Measurements from ENCODE around the gene TSPAN18. TPM values are rescaled to one million over a fixed set of nuclear protein-coding genes. Genes with fewer than 3 reads are reported as not detected.

The TSPAN18 gene
- total RNA-seq, 2 experiments from 2014 or later, result 0.52 to 1.2 TPM

DNA sequence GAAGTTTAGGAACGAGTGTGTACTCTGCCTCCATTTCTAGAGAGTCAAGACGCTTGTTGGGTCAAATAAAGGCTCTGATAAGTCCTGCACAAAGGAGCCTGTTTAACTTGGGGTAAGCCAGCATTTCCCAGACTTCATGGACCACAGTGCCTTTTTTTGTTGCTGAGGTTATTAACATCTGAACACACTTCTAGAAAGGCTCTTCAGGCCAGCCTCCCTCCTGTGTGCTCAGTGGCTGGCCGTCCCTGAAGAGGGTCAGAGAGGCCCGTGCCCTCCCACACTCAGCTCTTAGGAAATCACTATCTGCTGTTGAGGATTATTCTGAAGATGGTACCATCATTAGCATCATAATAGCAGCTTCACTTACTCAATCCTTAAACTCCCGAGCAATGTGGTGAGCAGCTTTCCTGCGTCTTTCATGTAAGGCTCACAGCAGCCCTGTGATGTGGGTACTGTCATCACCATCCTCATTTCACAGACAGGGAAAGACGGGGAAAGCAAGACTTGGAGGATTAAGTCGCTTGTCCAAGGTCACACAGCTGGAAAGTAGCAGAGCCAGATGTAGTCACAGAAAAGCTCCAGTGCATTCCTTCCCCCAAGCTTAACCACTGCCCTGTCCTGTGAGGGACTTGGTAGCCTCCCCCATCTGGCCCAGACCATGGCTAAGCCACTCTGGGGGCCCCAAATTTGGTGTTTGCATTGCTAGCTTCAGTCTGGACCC lies 71.3 kb downstream of the TSPAN18 start:
- no peak for DNase-seq
- H3K4me3 Mint-ChIP-seq, result no peak overlapping the region
- no peaks in the 10 kb centered on the region for H3K36me3 Mint-ChIP-seq
- H3K27me3 Mint-ChIP-seq, result no peaks in the 10 kb centered on the region
- no peaks in the 10 kb centered on the region for H3K4me1 Mint-ChIP-seq
- no peaks in the 10 kb centered on the region for H3K9me3 Mint-ChIP-seq
- H3K27ac Mint-ChIP-seq, result no peak overlapping the region

DNA sequence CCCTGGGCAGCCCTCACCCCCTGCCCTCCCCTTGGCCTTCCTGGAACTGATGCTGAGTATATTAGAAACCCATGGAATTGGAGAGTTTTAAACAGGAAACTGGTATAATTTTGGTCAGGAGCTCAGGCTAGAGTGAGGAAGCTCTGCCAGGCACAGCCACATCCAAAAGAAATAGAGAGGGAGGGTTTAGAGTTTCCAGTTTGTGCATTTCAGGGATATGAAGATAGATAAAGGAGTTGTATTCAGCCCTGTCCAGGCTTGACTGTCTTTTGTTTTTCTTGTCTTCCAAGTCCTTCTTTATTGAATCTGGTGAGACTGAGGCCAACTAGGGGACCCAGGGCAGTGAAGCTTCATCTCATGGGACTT lies 71.8 kb downstream of the TSPAN18 start:
- Mint-ChIP-seq H3K36me3 (no peaks in the 10 kb centered on the region), H3K27ac (no peak overlapping the region), H3K4me3 (no peak overlapping the region), H3K4me1 (no peaks in the 10 kb centered on the region), H3K27me3 (no peaks in the 10 kb centered on the region), H3K9me3 (no peaks in the 10 kb centered on the region)
- DNase-seq, result no peak

DNA sequence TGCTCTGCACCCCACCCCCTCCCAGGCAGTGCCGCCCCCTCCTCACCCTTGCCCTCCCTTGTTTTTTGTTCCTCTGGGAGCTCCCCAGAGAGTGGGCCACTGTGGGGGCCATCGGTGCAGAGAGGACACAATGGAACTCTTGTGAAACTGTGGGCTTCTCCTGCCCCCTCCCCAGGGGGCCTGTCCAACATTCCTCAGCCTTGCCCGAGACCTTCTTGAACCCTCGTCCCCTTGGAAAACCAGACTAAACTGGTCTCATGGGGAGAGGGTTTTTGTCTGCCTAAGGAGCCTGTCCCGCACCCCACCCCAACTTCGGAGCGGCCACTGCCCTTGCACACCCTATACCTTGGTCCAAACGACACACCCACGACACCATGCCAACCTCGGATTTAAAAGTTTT lies 72.2 kb downstream of the TSPAN18 start:
- DNase-seq, result no peak
- Mint-ChIP-seq H3K36me3 (no peaks in the 10 kb centered on the region), H3K27me3 (no peaks in the 10 kb centered on the region), H3K27ac (no peak overlapping the region), H3K9me3 (no peaks in the 10 kb centered on the region), H3K4me3 (no peak overlapping the region), H3K4me1 (no peaks in the 10 kb centered on the region)

DNA sequence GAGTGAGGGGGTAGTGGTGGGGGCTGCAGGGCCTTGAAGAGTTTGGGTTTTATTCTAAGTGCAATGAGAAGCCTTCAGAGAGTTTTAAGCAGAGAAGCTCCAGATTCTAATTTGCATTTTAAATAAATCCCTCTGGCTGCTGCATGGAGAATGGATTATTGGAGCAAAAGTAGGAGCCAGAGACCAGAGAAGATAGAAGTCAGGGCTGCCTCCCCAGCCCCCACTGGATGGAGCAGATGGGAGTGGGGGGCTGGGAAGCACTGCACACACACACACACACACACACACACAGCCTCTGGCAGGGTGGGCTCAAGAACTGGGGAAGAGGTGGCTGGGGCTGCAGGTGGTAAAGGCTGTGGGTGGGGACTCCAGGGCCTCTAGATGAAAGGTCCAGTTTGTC lies 75.6 kb downstream of the TSPAN18 start:
- Mint-ChIP-seq H3K4me1 (no peaks in the 10 kb centered on the region), H3K36me3 (no peaks in the 10 kb centered on the region), H3K9me3 (no peaks in the 10 kb centered on the region), H3K27me3 (no peaks in the 10 kb centered on the region), H3K27ac (no peak overlapping the region), H3K4me3 (no peak overlapping the region)
- DNase-seq, result no peak

DNA sequence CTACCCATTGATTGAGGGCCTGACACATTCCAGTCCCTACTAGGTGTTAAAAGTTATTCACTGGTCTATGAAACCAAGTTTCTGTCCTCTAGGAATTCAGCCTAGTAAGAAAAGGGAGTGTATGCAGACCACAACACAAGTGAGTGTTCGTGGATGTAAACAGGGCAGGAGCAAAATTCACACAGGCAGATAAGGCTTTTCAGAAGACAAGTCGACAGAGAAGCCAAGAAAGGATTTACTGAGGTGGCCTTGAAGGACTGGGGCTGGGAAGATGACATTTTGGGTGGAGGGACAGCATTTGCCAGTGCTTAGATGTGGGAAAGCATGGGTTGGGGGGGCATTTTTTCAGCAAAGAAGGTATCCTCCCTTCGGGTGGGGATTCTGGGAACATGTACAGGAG lies 76.2 kb downstream of the TSPAN18 start:
- Mint-ChIP-seq H3K27ac (no peak overlapping the region), H3K4me1 (no peaks in the 10 kb centered on the region), H3K27me3 (no peaks in the 10 kb centered on the region), H3K4me3 (no peak overlapping the region), H3K36me3 (no peaks in the 10 kb centered on the region), H3K9me3 (no peaks in the 10 kb centered on the region)
- no peak for DNase-seq

DNA sequence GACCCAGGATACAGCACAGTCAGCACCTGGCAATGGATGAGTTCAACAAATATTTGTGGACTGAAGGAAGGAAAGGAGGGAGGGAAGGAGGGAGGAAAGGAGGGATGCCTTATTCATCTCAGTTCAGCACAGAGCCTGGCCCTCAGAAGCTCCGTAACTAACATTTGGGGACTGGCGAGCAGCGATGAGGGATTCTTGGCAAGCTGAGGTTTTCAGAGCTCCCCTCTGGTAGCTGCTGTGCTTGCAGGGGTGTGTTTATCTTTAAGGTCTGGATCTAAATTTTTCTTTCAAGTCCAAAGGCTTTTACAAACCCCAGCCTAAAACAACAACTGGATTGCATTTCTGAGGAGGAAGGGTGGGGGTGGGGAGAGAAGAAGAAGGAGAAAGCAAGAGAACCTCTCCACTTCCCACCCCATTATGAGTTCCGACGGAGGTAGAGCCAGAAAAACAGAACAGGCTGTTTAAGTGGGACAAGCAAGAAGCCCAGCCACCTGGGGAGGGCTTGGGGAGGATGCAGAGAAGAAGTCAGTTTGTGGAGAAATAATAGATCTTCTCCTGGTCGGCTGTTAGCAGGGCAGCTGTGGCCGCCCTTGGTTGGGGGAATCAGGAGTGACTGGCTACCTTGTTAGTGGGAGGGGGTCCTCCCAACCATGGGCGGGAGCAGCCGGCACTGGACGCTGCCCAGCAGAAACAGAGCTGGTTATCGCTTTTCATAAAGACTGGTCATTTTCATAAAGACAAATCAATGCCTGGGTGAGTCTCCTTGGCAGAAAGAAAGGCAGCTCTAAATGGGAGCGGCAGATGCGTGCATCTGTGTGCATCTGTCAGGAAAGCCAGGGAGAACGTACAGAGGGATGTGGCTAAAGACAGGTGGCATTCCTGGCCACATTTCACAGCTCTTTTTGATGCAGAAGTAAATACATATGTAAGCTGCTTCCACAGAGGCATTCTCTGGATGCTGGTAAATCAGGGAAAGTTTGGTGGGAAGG lies 78.0 kb downstream of the TSPAN18 start:
- Mint-ChIP-seq H3K27me3 (no peaks in the 10 kb centered on the region), H3K27ac (no peak overlapping the region), H3K9me3 (no peaks in the 10 kb centered on the region), H3K4me3 (no peak overlapping the region), H3K36me3 (no peaks in the 10 kb centered on the region), H3K4me1 (no peaks in the 10 kb centered on the region)
- DNase-seq, result no peak

DNA sequence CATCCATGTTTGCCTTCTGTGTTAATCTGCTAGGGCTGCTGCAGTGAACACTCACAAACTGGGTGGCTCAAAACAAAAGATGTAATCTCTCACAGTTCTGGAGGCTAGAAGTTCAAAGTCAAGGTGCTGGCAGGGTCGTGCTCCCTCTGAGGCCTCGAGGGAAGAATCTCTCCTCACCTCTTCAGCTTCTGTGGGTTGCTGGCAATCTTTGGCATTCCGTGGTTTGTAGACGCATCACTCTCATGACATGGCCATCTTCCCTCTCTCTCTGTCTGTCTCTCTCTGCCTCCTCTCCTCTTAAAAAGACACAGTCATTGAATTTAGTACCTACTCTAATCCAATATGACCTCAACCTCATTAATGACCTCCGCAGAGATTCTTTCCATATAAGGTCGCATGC lies 78.8 kb downstream of the TSPAN18 start:
- H3K27ac Mint-ChIP-seq, result no peak overlapping the region
- no peak overlapping the region for H3K4me3 Mint-ChIP-seq
- no peaks in the 10 kb centered on the region for H3K36me3 Mint-ChIP-seq

DNA sequence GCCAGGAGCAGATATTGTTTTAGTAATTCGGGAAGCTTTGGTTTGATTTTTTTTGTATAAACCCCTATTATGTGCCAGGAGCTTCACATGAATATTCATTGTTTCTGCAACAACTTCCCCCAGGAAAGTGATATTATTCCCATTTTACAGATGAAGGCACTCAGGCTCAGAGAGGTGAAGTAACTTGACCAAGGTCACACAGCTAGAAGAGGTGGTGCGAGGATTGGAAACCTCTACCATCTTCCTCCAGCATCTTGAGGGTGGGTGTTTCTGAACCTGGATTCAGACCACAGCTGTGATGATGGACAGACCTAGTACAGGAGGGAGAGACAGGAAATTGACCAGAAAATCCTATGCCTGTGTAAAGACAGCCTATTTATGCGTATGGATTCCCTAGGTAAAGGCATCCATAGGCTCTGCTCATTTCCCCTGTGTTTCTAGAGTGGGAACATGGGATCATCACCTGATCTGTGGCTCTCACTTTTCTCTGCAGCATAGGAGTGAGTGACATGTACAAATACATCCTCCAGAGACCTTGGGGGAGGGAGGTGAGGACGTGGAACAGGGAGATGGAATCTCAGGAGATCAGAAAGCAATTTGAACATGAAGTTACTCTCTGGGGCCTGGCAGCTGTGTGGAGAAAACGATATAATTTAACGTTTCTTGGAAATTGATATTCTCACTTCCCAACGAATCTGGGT lies 81.4 kb downstream of the TSPAN18 start:
- Mint-ChIP-seq H3K27me3 (no peaks in the 10 kb centered on the region), H3K4me1 (no peaks in the 10 kb centered on the region), H3K9me3 (no peaks in the 10 kb centered on the region), H3K27ac (no peak overlapping the region), H3K4me3 (no peak overlapping the region), H3K36me3 (no peaks in the 10 kb centered on the region)
- DNase-seq, result no peak

More for the DNA sequence above, 78.8 kb downstream of the TSPAN18 start:
- Mint-ChIP-seq H3K9me3 (no peaks in the 10 kb centered on the region), H3K4me1 (no peaks in the 10 kb centered on the region), H3K27me3 (no peaks in the 10 kb centered on the region)
- no peak for DNase-seq

DNA sequence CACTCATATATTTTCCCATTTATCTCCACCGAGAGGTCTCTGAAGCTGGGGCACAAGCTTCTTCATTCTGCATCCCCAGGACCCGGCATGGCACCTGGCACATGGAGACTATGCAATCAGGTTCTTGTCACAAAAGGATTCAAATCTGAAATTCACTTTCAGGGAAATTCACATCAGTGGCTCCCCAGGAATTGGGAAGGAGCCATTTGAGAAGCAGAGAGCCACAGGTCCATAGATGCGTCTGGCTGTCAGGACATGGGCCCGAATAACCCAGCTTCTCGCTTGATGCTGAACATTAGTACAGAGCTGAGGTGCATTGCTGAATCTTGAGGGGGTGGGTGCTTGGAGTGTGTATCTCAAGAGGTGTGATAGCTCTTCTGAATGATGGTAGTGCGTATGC lies 82.5 kb downstream of the TSPAN18 start:
- no peaks in the 10 kb centered on the region for H3K9me3 Mint-ChIP-seq
- H3K27ac Mint-ChIP-seq, result no peak overlapping the region
- DNase-seq, result no peak
- no peaks in the 10 kb centered on the region for H3K4me1 Mint-ChIP-seq
- H3K36me3 Mint-ChIP-seq, result no peaks in the 10 kb centered on the region
- no peak overlapping the region for H3K4me3 Mint-ChIP-seq
- no peaks in the 10 kb centered on the region for H3K27me3 Mint-ChIP-seq

DNA sequence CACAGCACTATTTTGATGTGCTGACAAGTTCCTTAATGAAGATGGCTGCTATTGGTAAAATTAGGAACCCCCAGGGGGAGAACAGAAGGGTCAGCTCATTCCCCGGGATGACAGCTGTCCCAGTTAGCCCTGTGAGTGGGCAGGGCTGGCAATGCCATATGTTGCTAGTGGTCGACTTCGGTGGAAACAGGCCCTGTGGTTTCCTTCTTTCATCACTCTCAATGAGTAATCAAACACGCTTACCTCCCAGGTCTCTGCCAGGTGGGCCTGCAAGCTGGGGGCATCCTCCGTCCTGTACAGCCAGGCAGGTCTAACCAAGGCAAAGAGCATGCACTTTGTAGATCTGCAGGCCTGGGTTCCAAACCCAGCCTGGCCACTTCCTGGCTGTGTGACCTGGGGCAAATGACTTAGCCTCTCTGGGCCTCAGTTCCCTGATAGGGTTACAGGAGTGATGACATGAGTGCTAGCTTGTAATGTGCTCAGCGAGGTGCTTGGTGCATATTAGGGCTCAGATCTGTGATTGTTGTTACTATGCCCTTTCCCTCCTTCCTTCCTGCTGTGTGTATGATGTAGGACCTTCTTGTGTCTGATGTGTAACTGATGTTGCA lies 85.2 kb downstream of the TSPAN18 start:
- Mint-ChIP-seq H3K4me3 (no peak overlapping the region), H3K9me3 (no peaks in the 10 kb centered on the region), H3K4me1 (no peaks in the 10 kb centered on the region), H3K36me3 (no peaks in the 10 kb centered on the region), H3K27ac (no peak overlapping the region), H3K27me3 (no peaks in the 10 kb centered on the region)
- no peak for DNase-seq

DNA sequence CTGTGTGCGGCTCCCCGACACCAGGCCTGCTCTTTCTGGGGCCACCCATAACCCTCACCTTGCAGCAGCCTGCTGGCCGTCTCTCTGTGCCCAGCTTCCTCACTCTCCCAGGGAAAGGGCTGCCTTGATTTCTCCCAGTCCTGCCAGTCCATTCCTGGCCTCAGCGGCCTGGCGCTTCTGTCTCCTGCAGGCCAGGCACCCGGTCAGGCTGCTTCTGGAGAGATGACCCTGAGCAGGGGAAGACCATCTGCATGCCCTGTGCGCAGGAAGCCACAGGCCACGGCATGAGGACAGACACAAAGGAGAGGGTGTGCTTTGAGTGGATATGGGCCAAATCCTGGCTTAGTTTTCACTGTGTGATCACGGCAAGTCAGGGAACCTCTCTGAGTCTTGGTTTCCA lies 86.2 kb downstream of the TSPAN18 start:
- Mint-ChIP-seq H3K9me3 (no peaks in the 10 kb centered on the region), H3K4me1 (no peaks in the 10 kb centered on the region), H3K27me3 (no peaks in the 10 kb centered on the region), H3K27ac (no peak overlapping the region), H3K36me3 (no peaks in the 10 kb centered on the region), H3K4me3 (no peak overlapping the region)
- no peak for DNase-seq

DNA sequence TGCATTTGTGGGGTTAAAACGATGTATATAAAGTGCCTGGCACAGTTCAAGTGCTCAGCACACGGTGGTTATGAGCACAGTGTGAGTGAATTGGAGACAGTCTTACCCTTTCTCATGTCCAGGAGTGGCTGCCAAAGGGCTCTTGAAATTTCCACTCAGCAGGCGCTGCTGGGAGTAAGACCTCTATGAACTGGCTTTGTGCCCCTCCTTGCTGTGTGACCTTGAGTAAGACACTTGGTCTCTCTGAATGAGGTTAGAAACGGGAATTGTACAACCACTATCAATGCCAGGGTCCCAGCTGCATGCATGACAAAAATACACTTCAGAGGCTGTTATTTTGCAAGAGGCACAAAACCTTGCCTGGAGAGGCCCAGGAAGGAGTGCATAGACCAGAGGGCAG lies 86.6 kb downstream of the TSPAN18 start:
- H3K9me3 Mint-ChIP-seq, result no peaks in the 10 kb centered on the region
- H3K4me1 Mint-ChIP-seq, result no peaks in the 10 kb centered on the region
- no peaks in the 10 kb centered on the region for H3K36me3 Mint-ChIP-seq
- no peak overlapping the region for H3K4me3 Mint-ChIP-seq
- no peak for DNase-seq
- H3K27ac Mint-ChIP-seq, result no peak overlapping the region
- no peaks in the 10 kb centered on the region for H3K27me3 Mint-ChIP-seq

DNA sequence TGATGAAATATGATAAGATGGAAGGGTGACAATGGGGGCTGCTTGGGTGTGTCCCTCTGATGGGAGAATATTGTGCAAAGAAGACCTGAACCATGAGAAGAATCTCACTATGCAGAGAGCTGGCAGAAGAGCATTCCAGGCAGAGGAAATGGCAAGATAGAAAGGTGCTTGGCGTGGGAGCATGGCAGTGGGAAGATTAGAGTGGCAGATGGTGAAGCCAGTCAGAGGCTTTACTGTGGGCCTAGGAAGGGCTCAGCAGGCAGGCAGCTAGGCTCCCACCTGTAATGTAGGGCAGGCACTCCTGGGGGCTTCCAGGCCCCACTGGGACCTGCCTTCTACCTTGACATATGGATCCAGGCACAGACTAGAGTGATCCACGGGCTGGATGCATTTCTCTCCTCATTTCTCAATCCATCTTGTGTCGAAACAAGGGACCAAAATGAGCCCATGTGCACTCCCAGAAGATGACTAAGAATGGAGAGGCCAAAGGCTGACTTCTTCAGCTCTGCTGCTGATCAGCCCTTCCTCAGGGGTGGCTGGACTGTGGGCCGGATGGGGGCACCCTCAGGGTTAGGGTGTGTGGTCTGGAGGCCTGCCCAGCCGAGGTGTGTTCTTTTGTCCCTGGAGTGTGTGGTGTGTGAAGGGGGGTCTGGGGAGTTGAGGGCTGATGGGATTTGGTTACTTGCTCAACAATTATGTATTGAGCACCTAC lies 88.3 kb downstream of the TSPAN18 start:
- no peak overlapping the region for H3K27ac Mint-ChIP-seq
- H3K4me1 Mint-ChIP-seq, result no peaks in the 10 kb centered on the region
- DNase-seq, result no peak
- no peak overlapping the region for H3K4me3 Mint-ChIP-seq
- no peaks in the 10 kb centered on the region for H3K27me3 Mint-ChIP-seq
- no peaks in the 10 kb centered on the region for H3K9me3 Mint-ChIP-seq
- no peaks in the 10 kb centered on the region for H3K36me3 Mint-ChIP-seq

DNA sequence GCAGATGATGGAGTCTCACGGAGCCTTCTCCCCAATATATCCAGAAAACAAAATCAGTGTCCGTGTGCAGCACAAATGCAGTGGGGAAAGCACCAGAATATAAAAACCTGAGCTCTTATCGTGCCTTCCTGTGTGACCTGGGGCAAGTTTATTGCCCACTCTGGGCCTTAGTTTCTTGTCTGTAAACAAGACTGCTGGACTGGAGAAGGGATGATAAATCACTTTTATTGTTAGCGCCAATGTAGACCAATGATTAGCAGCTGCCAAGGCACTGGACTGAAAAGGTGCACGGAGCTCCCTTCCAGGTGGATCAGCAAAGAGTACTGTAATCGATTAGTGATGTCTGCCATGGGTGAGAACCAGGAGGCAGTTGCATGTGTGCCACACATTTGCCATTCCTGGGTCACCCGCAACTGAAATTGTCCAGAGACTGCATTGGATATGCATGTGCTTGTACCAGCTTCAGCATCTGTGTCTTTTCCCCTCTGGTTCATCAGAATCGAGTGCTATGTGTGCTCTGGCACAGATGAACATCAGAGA lies 89.2 kb downstream of the TSPAN18 start:
- H3K27ac Mint-ChIP-seq, result no peak overlapping the region
- no peaks in the 10 kb centered on the region for H3K27me3 Mint-ChIP-seq
- no peaks in the 10 kb centered on the region for H3K36me3 Mint-ChIP-seq
- H3K9me3 Mint-ChIP-seq, result no peaks in the 10 kb centered on the region
- H3K4me3 Mint-ChIP-seq, result no peak overlapping the region
- H3K4me1 Mint-ChIP-seq, result no peaks in the 10 kb centered on the region
- DNase-seq, result no peak

Data from activated naive CD8-positive, alpha-beta T cell treated with anti-CD3 and anti-CD28 coated beads for 36 hours (primary cell).